C4-2B (cell line): Measurements from ENCODE around the gene ST8SIA6.

Experiments used
- CTCF ChIP-seq: fragments of 450-650 bp; conservative IDR thresholded peaks from 2 replicates; pipeline ENCODE4 v1.5.1; 2017; ENCODE audit warnings: mild to moderate bottlenecking
- ZFX ChIP-seq: fragments of 450-650 bp; IDR thresholded peaks from 2 replicates; pipeline ENCODE4 v1.6.1; 2017

- TF ChIP-seq CTCF: no peak
- TF ChIP-seq ZFX: no peak
These were observed 101.8 kb downstream of the ST8SIA6 start for GRCh38 chr10:17352583-17352982.
